HUES64 (cell line): ENCODE measurements around the gene SH2D1B.

Experiments used
- H3K27ac ChIP-seq: 2 replicates; pipeline ENCODE4 v1.7.0; 2013; ENCODE audit warnings: low read depth, low read length, inconsistent platforms
- H3K27me3 ChIP-seq: 2 replicates; pipeline ENCODE4 v1.6.1; 2013; ENCODE audit warnings: mild to moderate bottlenecking, low read length; ENCODE audit not compliant: insufficient read depth
- H3K36me3 ChIP-seq: 2 replicates; pipeline ENCODE4 v1.6.1; 2013; ENCODE audit warnings: mild to moderate bottlenecking, low read length; ENCODE audit not compliant: insufficient read depth
- H3K4me1 ChIP-seq: 2 replicates; pipeline ENCODE4 v1.6.1; 2013; ENCODE audit warnings: mild to moderate bottlenecking, low read length, moderate library complexity; ENCODE audit not compliant: insufficient read depth
- H3K4me3 ChIP-seq: 2 replicates; pipeline ENCODE4 v1.5.1; 2013; ENCODE audit warnings: mild to moderate bottlenecking, low read length, moderate library complexity
- H3K9ac ChIP-seq: 2 replicates; pipeline ENCODE4 v1.6.1; 2013; ENCODE audit warnings: mild to moderate bottlenecking, low read depth, low read length
- H3K9me3 ChIP-seq: 2 replicates; pipeline ENCODE4 v1.6.1; 2013; ENCODE audit warnings: low read depth, low read length; ENCODE audit not compliant: insufficient read depth
- WGBS: fragments of 150-250, 120-280 bp; methylation state at CpG from one replicate; pipeline ENCODE4 v1.1.7; 2013; ENCODE audit warnings: missing lambda C conversion rate; 5-methylcytosine and 5-hydroxymethylcytosine counted together

The SH2D1B gene

DNA sequence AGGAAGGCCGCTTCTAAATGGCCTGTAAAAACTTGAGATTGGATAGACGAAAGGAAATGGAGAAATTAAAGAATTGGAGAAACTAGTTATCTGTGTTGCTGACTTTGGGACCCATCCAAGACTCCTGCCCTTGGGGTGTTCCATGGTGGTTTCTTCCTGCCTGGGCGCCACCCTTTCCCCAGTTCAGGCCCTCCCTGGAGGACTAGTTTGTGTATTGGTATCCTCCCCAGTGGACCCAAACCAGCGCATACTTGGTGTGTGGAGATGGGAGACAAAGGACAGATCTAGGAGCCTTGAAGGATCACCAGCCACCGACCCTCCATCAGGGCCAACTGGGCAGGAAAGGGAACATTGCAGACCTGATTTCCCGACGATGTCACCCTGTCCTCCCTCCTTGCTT lies 42.4 kb downstream of the SH2D1B start:
- Histone ChIP-seq H3K36me3 (peaks cover 18% of the 10 kb centered on the region; the same call in 1 of the 2 replicates), H3K9ac (no peak overlapping the region), H3K4me3 (no peak overlapping the region), H3K27ac (no peak overlapping the region), H3K9me3 (no peaks in the 10 kb centered on the region), H3K4me1 (no peaks in the 10 kb centered on the region), H3K27me3 (no peaks in the 10 kb centered on the region)
- WGBS: 91% methylated on average over 7 of the region's 7 CpGs

GRCh38 chr1:162368451-162368850 lies 43.5 kb downstream of the SH2D1B start:
- H3K9ac ChIP-seq: no peak overlapping the region

GRCh38 chr1:162367772-162368171 lies 44.2 kb downstream of the SH2D1B start:
- no peaks in the 10 kb centered on the region for H3K27me3 ChIP-seq
- H3K4me1 ChIP-seq: no peaks in the 10 kb centered on the region
- 94% methylated on average over 8 of the region's 10 CpGs for WGBS
- H3K36me3 ChIP-seq: peaks cover 18% of the 10 kb centered on the region; the same call in 1 of the 2 replicates
- no peaks in the 10 kb centered on the region for H3K9me3 ChIP-seq
- H3K27ac ChIP-seq: no peak overlapping the region
- H3K9ac ChIP-seq: no peak overlapping the region
- H3K4me3 ChIP-seq: no peak overlapping the region

More at GRCh38 chr1:162368451-162368850, 43.5 kb downstream of the SH2D1B start:
- Histone ChIP-seq H3K4me1 (no peaks in the 10 kb centered on the region), H3K9me3 (no peaks in the 10 kb centered on the region), H3K27me3 (no peaks in the 10 kb centered on the region), H3K4me3 (no peak overlapping the region), H3K36me3 (peaks cover 18% of the 10 kb centered on the region; the same call in 1 of the 2 replicates), H3K27ac (no peak overlapping the region)
- 67% methylated on average over 4 of the region's 4 CpGs for WGBS

GRCh38 chr1:162367073-162367472 lies 44.9 kb downstream of the SH2D1B start:
- Histone ChIP-seq H3K4me1 (no peaks in the 10 kb centered on the region), H3K9me3 (no peaks in the 10 kb centered on the region), H3K27ac (no peak overlapping the region), H3K9ac (no peak overlapping the region), H3K4me3 (no peak overlapping the region), H3K36me3 (peaks cover 18% of the 10 kb centered on the region; the same call in 1 of the 2 replicates), H3K27me3 (no peaks in the 10 kb centered on the region)
- WGBS: 96% methylated on average over 36 of the region's 36 CpGs

DNA sequence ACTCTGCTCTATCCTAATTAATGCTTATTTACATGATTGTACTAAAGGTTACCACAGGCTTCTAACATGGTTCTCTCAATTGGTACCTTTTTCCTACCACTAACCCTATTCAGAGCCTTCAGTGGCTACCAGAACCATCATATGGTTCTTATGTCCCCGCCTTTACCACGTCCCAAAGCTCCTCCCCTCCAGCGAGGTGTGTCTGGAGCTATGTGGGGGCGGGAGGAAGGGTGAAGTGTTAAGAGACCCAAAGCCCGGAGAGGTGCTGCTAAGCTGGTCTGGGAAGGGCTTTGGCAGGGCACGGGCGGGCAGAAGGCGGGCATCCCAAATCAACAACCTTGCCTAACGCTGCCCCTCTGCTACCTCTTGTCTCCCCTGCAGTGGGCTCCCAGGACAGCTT lies 45.3 kb downstream of the SH2D1B start:
- WGBS: 92% methylated on average over 7 of the region's 9 CpGs
- H3K9me3 ChIP-seq: no peaks in the 10 kb centered on the region
- H3K9ac ChIP-seq: no peak overlapping the region
- no peaks in the 10 kb centered on the region for H3K27me3 ChIP-seq
- H3K4me1 ChIP-seq: no peaks in the 10 kb centered on the region
- peaks cover 18% of the 10 kb centered on the region; the same call in 1 of the 2 replicates for H3K36me3 ChIP-seq
- no peak overlapping the region for H3K27ac ChIP-seq
- H3K4me3 ChIP-seq: no peak overlapping the region

- Histone ChIP-seq H3K36me3 (peaks cover 18% of the 10 kb centered on the region; the same call in 1 of the 2 replicates), H3K4me1 (no peaks in the 10 kb centered on the region), H3K27ac (no peak overlapping the region), H3K9me3 (no peaks in the 10 kb centered on the region), H3K27me3 (no peaks in the 10 kb centered on the region), H3K4me3 (no peak overlapping the region), H3K9ac (no peak overlapping the region)
- WGBS: 73% methylated on average over 4 of the region's 4 CpGs
These were observed 45.8 kb downstream of the SH2D1B start for GRCh38 chr1:162366149-162366548.

- no peaks in the 10 kb centered on the region for H3K4me1 ChIP-seq
- H3K9me3 ChIP-seq: no peaks in the 10 kb centered on the region
- H3K27me3 ChIP-seq: no peaks in the 10 kb centered on the region
- H3K36me3 ChIP-seq: peaks cover 18% of the 10 kb centered on the region; the same call in 1 of the 2 replicates
- H3K4me3 ChIP-seq: no peak overlapping the region
- 94% methylated on average over 10 of the region's 10 CpGs for WGBS
- H3K9ac ChIP-seq: no peak overlapping the region
- no peak overlapping the region for H3K27ac ChIP-seq
These were observed 46.5 kb downstream of the SH2D1B start for GRCh38 chr1:162365284-162366020.

GRCh38 chr1:162364498-162364897 lies 47.4 kb downstream of the SH2D1B start:
- Histone ChIP-seq H3K36me3 (peaks cover 22% of the 10 kb centered on the region; the same call in 1 of the 2 replicates), H3K9ac (no peak overlapping the region), H3K27me3 (no peaks in the 10 kb centered on the region), H3K4me3 (no peak overlapping the region), H3K27ac (no peak overlapping the region), H3K4me1 (no peaks in the 10 kb centered on the region), H3K9me3 (no peaks in the 10 kb centered on the region)
- 96% methylated on average over 1 of the region's 1 CpG for whole genome bisulfite sequencing

DNA sequence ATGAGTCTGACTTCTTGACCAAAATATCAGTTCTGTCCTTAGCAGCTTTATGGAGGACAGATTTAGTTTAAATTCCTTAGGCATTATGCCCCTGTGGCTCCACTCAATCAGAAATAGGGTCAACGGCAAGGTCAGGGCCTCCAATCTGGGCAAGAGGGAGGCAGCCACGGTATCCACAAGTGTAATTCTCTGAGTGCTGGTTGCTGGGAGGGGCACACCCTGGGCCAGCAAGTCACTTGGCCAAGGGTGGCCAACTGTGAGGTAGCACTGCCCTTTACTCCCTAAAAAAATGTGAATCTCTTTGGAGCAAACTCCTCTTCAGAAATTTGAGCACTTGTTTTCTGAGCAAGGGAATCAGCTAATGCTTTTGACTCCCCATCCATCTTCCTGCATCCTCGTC lies 48.1 kb downstream of the SH2D1B start:
- H3K27ac ChIP-seq: no peak overlapping the region
- no peak overlapping the region for H3K9ac ChIP-seq
- H3K4me3 ChIP-seq: no peak overlapping the region
- peaks cover 17% of the 10 kb centered on the region; the same call in 1 of the 2 replicates for H3K36me3 ChIP-seq
- no peaks in the 10 kb centered on the region for H3K27me3 ChIP-seq
- no peaks in the 10 kb centered on the region for H3K9me3 ChIP-seq
- H3K4me1 ChIP-seq: no peaks in the 10 kb centered on the region
- 90% methylated on average over 3 of the region's 3 CpGs for WGBS

DNA sequence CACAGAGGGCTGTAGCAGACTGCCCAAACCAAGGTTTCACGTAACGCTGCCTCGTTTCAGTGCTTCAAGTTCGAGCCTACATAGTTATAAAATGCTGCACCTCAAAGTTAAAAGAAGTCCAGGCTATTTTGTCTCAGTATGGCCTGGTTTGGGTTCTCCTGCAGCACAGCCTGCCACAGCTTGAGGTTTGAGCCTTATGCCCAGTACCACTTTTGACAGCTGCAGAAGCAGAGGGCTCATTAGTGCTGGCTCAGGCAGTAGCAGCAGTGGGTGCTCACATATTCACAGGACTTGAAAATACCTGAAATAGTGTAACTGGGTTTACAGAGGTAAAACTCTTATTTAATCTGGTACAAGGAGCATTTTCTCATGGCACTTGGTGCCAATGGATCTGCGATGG lies 50.6 kb downstream of the SH2D1B start:
- no peak overlapping the region for H3K27ac ChIP-seq
- peaks cover 11% of the 10 kb centered on the region; the same call in 1 of the 2 replicates for H3K36me3 ChIP-seq
- no peak overlapping the region for H3K4me3 ChIP-seq
- WGBS: 95% methylated on average over 5 of the region's 5 CpGs
- H3K9ac ChIP-seq: no peak overlapping the region
- H3K9me3 ChIP-seq: no peaks in the 10 kb centered on the region
- H3K4me1 ChIP-seq: no peaks in the 10 kb centered on the region
- no peaks in the 10 kb centered on the region for H3K27me3 ChIP-seq

GRCh38 chr1:162360874-162361260 lies 51.1 kb downstream of the SH2D1B start:
- no peaks in the 10 kb centered on the region for H3K4me1 ChIP-seq
- H3K27me3 ChIP-seq: no peaks in the 10 kb centered on the region
- H3K36me3 ChIP-seq: peaks cover 14% of the 10 kb centered on the region; the same call in 1 of the 2 replicates
- H3K9me3 ChIP-seq: no peaks in the 10 kb centered on the region
- H3K9ac ChIP-seq: no peak overlapping the region
- WGBS: 94% methylated on average over 4 of the region's 4 CpGs
- H3K27ac ChIP-seq: no peak overlapping the region
- no peak overlapping the region for H3K4me3 ChIP-seq
